MV-4-11 (cell line): ENCODE data around the gene ELFN1.

Experiments used
- DNase-seq: peaks from one replicate; lab custom pipeline; 2025; lab: John Stamatoyannopoulos, UW

The ELFN1 gene

GRCh38 chr7:1642291-1642731 is 27.8 kb upstream of the ELFN1 start:
- no peak for DNase-seq

DNA sequence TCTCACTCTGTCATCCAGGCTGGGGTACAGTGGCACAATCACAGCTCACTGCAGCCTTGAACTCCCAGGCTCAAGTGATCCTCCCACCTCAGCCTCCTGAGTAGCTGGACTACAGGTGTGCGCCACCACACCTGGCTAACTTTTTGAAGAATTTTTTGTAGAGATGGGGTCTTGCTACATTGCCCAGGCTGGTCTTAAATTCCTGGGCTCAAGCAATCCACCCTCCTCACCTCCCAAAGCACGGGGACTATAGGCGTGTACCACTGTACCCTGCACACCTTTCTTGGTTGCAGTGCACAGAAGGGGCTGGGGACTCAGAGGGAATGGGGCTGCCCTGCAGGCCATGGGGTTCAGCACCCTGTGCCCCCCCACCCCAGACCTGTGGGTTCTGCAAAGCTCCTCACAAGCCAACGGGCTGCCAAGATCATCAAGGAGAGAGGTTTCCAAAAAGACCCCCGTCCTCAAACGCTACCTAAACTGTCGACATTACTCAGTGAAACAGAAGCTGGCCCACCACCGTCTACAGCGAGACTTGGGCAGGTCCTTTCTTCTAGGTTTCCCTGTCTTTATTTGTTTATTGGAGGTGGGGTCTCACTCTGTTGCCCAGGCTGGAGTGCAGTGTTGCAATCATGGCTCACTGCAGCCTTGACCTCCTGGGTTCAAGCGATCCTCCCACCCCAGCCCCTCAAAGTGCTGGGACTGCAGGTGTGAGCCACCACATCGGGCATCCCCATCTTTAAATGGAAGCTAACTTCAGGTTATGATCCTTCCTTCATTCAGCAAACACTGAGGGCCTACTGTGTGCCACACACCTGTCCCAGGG is 26.6 kb upstream of the ELFN1 start:
- no peak for DNase-seq

GRCh38 chr7:1644341-1645070 is 25.6 kb upstream of the ELFN1 start:
- no peak for DNase-seq

GRCh38 chr7:1645071-1645409 is 25.0 kb upstream of the ELFN1 start:
- DNase-seq, result no peak

DNA sequence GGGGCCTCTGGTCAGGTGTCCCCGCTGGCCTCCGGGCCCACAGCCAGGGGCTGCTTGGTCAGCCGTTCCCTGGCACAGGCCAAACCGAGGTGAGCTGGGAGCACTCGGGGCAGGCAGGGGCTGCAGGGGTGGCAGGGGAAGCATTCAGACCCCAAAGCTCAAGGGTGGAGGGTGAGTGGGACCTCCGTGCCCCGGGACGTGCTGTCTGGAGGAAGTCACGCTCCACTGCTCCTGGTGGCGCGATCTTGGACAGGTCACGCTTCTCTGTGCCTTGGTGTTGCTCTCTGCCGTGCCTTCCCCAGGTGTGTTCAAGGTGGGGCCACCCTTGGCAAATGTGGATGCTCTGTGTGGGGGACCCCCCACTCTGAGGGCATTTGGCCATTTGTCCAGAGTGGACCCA is 24.6 kb upstream of the ELFN1 start:
- DNase-seq, result no peak

DNA sequence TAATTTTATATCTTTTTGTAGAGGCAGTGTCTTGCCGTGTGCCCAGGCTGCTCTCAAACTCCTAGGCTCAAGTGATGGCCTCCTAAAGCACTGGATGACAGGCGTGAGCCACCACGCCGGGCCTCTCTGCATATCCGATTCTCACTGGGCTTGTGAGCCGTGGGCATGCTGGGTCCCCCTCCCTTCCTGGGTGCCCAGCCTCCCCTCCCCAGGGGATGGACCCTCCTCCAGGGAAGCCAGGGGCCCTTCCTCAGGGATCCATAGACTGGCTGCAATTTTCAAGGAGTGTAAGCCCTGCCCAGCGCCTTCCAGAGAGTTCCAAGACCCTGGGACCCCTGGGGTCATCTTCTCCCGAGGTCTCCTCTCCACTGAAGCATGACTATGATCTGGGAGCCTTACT is 23.7 kb upstream of the ELFN1 start:
- no peak for DNase-seq

DNA sequence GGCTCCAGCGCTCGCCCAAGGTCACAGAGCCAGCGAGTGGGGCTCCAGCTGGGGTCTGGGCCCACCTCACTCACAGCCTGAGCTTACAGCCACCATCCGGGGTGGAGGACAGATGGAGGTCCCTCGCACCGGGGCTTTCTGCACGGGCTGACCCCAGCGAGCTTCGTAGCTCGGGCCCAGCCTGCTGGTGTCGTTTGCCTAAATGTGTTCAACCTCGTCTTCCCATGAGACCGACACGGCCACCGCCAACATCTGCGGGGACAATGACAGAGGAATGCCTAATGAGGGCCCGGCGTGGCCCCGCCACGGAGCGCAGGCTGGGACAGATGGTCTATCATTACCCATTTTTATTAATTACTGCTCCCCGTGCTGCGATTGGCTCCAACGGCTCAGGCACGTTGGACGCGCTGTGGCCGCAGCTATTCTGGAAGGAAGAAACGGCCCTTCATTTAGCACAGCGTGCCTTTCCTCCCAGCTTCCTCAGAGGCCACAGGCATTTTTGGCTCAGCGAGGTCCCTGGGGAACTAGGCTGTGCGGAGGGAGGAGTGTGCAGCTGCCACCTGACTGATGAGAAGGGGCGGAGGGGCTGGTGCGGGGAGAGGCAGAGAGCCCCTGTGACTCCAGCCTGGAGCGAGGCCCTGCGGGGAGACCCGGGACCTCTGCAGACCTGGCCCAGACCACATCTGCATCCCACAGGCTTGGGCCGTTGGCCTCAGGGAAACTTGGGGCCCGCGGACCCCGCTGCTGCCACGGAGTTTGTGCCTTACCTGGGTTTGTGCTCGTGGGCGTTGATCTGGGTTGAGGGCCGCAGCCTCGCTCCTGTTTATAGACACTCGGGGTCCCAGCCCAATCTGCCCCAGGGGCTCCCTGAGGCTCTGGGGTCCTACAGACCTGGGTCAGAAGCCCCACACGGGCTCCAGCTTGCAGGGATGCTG is 22.9 kb upstream of the ELFN1 start:
- DNase-seq, result no peak

- no peak for DNase-seq
Observed at GRCh38 chr7:1647961-1648672, 22.0 kb upstream of the ELFN1 start.

DNA sequence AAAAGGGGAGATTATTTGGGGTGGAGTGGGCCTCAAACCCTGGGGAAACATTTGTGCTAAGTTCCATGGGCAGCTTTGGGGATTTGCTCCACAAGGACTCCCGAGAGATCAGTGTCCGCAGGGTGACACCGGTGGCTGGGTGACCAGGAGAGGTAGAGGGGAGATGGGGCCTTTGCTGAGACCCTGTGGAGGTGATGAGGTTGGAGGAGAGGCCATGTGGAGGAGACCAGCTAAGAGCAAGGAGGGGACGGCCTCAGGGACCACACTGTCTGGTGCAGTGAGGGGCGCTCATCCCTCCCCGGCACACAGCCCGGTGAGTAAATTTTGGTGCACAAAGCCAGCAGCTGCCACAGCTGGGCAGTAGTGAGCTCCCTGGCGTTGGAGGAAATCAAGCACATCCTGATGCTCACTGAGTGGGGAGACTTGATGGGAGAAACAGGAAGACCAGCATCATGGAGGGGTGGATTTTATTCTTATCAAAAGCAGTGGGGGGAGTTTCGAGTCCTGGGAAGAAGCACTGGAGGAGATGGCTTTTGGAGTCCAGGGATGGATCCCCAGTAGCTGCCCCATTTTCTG is 20.2 kb upstream of the ELFN1 start:
- DNase-seq, result no peak

DNA sequence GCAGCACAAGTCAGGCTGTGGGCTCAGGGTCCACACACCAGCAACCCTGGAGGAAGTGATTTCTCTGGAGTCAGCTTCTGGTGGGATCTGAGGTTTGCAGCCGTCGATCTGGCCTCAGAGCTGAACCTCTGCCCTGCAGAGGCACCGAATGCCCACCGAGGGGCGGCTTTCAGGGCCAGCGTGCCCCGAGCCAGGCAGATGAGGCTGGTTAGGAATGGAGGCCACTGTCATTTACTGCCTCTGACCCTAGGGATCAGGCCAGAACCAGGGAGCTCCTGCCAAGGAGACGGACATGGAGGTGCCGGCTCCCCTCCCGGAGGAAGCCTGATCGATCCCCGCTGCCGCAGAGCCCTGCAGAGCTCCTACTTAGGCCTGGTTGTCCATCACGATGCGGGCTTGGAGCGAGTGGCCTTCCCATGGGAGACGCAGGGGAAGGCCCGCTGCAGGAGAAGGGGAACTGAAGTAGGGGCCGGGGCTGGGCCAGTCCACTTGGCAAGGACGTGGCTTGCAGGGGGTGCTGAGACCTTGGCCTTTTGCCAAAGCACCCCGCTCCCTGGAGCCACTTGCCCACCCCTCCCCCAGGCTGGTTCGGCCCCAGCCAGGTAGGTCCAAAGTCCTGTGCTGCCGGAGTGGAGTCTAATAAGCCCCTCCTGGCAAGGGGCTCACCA is 19.6 kb upstream of the ELFN1 start:
- no peak for DNase-seq

DNA sequence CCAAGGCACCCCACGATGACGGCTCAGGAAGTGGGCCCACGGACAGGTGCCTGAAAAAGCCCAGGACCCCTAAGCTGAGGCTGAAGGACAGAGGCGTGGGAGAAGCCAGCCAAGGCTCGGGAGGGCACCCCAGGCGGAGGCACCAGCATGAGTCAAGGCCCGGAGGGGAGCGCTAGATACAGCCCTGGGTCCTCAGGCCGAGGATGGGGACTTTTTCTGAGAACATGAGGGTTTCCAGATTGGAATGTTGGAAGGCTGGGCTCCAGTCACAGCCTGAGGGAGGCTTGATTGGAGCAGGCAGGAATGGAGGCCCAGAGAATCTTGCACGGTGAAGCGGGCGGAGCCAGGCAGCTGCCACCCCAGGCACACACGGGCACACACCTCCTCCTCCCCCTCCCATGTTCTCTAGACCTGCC is 19.0 kb upstream of the ELFN1 start:
- no peak for DNase-seq

- no peak for DNase-seq
Observed at GRCh38 chr7:1651891-1652290, 18.2 kb upstream of the ELFN1 start.

- DNase-seq, result no peak
Observed at GRCh38 chr7:1653500-1653899, 16.6 kb upstream of the ELFN1 start.

DNA sequence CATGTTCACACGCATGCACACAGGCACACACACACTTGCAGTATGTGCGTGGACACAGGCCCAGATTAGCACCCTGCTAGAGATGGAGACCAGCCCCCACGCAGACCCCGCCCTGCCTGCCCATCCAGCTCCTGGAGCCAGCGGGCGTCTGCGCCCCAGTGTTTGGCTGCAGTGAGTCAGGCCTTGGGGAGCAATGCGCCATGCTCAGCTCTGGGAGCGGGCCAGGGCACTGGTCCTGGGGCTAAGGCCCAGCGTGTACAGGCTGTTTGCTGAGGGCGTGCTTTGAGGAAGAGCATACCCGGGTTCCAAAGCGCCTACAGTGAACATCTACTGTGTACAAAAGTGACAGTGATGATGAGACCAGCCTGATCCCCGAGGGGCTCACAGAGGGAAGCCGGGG is 16.0 kb upstream of the ELFN1 start:
- DNase-seq, result no peak

DNA sequence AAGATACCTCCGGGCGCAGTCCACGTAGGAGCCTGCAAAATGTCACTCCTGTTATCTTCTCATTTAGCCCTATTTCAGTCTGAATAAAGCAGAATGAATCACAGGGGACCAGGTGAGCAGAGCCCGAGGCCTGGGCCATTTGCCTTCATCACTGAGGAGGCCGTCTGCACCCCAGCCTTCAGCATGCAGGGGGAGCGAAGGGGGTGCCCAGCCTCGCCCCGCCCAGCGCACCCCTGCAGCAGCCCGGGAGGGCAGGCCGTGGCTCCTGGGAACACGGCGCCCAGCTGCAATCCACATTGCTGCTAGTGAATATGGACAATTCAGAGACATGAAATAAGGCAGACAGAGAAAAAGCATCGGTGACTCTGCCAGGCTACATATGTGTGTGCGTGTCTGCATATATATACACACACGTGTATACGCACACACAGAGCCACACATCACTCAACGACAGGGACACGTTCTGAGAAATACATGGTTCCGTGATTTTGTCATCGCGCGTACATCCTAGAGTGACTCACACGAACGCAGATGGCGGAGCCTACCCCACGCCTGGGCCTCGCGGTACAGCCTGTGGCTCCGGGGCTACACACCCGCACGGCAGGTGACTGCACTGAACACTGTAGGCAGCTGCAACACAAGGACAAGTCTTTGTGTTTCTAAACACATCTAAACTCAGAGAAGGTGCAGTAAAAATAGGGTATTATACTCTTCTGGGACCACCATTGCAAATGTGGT is 15.2 kb upstream of the ELFN1 start:
- DNase-seq, result no peak

DNA sequence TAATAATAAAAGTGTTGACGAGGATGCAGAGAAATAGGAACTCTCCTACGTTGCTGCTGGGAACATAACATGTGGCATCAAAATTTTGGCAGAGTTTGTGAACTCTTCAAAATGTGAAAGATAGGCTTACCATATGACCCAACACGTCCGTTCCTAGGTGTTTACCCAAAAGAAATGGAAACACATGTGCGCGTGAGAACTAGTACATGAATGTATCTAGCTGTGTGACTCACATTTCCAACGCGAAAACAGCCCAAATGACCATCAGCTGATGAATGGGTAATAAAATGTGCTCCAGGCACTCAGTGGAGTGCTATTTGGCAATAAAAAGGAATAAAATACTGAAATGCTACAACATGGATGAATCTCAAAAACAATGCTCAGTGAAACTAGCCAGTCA is 10.4 kb upstream of the ELFN1 start:
- DNase-seq, result no peak

- no peak for DNase-seq
Observed at GRCh38 chr7:1661461-1661860, 8.6 kb upstream of the ELFN1 start.

GRCh38 chr7:1662101-1662500 is 8.0 kb upstream of the ELFN1 start:
- DNase-seq, result no peak

- no peak for DNase-seq
Observed at GRCh38 chr7:1662767-1663166, 7.3 kb upstream of the ELFN1 start.

DNA sequence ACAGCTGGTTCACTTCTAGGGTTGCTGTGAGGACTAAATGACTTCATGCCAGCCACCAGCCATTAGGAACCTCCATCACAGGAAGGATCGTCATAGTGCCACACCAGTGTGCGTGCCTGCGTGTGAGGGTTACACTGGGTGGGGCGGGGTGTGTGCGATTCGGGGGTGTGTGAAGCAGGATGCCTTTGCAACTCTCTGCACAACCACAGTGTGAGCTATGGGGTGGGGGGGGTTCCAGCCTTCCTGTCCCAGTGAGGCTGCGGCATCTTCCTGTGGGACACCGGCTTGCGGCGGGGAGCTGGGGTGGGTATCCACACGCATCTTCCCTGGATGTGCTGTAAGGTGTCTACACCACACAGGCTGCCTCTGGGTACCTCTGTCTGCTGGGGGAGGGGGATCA is 6.9 kb upstream of the ELFN1 start:
- DNase-seq, result no peak
